Body of pancreas (tissue), 4 donors: ENCODE results near the gene ARID1B.

Experiments
- POLR2A ChIP-seq, 3 donors: fragments of 450-650 bp; IDR thresholded peaks; one replicate each; pipeline ENCODE4 v1.6.1; 2016; ENCODE audit warnings: antibody characterized with exemption in 3 of 3, mild to moderate bottlenecking in 2 of 3
- TF ChIP-seq, protein P1 (sequence below), 7 experiments: fragments of 450-650 bp in 4 of 7; fragments of 200-600 bp in 3 of 7; sonication (generic) in 3 of 7; IDR thresholded peaks; one replicate each; pipeline ENCODE4 v1.5.1; 2016 to 2019; ENCODE audit warnings: antibody characterized with exemption in 7 of 7

- TF ChIP-seq, protein P1, sequence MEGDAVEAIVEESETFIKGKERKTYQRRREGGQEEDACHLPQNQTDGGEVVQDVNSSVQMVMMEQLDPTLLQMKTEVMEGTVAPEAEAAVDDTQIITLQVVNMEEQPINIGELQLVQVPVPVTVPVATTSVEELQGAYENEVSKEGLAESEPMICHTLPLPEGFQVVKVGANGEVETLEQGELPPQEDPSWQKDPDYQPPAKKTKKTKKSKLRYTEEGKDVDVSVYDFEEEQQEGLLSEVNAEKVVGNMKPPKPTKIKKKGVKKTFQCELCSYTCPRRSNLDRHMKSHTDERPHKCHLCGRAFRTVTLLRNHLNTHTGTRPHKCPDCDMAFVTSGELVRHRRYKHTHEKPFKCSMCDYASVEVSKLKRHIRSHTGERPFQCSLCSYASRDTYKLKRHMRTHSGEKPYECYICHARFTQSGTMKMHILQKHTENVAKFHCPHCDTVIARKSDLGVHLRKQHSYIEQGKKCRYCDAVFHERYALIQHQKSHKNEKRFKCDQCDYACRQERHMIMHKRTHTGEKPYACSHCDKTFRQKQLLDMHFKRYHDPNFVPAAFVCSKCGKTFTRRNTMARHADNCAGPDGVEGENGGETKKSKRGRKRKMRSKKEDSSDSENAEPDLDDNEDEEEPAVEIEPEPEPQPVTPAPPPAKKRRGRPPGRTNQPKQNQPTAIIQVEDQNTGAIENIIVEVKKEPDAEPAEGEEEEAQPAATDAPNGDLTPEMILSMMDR (IDR thresholded peaks at IDR 0.05), result no peak
- no peak for TF ChIP-seq POLR2A (IDR thresholded peaks at IDR 0.05)
These were observed 125.6 kb downstream of the ARID1B start for GRCh38 chr6:156902782-156903181.
